ENCODE results near the gene SH2B3. TPM values are rescaled to one million over a fixed set of nuclear protein-coding genes. Genes with fewer than 3 reads are reported as not detected.

The SH2B3 gene
- total and polyA plus RNA-seq, 2 of the 13 experiments (the other 11 are each of a cell fraction or from before 2014, with no cell fraction given), result 6.8 to 6.9 TPM

GRCh38 chr12:111417290-111417689, 11.6 kb downstream of the SH2B3 start:
- no peak for DNase-seq (ENCODE audit: low spot score)
- Histone ChIP-seq H3K79me2 (ENCODE audit: insufficient read depth, low read length) (peaks cover 10% of the 10 kb centered on the region), H4K20me1 (ENCODE audit: insufficient read depth, low read length) (peaks cover 16% of the 10 kb centered on the region; the same call in 1 of the 2 replicates), H3K9ac (ENCODE audit: insufficient read depth, low read depth, low read length) (no peak overlapping the region), H3K4me3 (replicated peaks in 1 of 3; ENCODE audit: insufficient read depth in 1 of 3, low read depth in 2 of 3, low read length in 3 of 3) (no peak overlapping the region), H3K36me3 (replicated peaks in 1 of 2; ENCODE audit: control insufficient read depth in 1 of 2, insufficient read depth in 2 of 2, low read length in 2 of 2) (peaks cover 2 to 38% of the 10 kb centered on the region in 2 experiments; a peak in 3 of 5 replicates), H3K4me1 (ENCODE audit: insufficient read depth, low read length) (no peaks in the 10 kb centered on the region; the same call in 1 of the 2 replicates), H3K4me2 (ENCODE audit: low read depth, low read length) (no peak overlapping the region), H3K27ac (ENCODE audit: extremely low read length, insufficient read depth, low read length) (no peak overlapping the region), H3K27me3 (ENCODE audit: control insufficient read depth in 1 of 2, insufficient read depth in 2 of 2, low read length in 2 of 2) (no peaks in the 10 kb centered on the region), H2AFZ (ENCODE audit: low read length) (no peak overlapping the region), H3K9me3 (ENCODE audit: low read length) (no peaks in the 10 kb centered on the region)
- WGBS (ENCODE audit: low lambda C conversion rate), result 90% methylated on average over 2 of the region's 2 CpGs
- ChIA-PET CTCF (ENCODE audit: low intra/inter-chr PET ratio, low total read pairs) (no interaction called here), POLR2A (no interaction called here)
- ATAC-seq, result no peak
- intact Hi-C loops (cut with micrococcal nuclease; ENCODE audit: unreplicated experiment), result no loop called here
- in situ Hi-C loops (cut with HindIII; ENCODE audit: extremely low pct_ligation_motif_present, low pct_unique_long_range_greater_than_20kb), result no loop called here
- TF ChIP-seq ZNF101 (CRISPR knock-in tag; IDR thresholded peaks at IDR 0.05; ENCODE audit: borderline replicate concordance, low read depth) (no peak), TOE1 (CRISPR knock-in tag; IDR thresholded peaks at IDR 0.05) (no peak), TMF1 (CRISPR knock-in tag; IDR thresholded peaks at IDR 0.05; ENCODE audit: low read depth) (no peak)
- no TSS peak for BruUV-seq (replicated peaks)
- FAIRE-seq, result no peak

DNA sequence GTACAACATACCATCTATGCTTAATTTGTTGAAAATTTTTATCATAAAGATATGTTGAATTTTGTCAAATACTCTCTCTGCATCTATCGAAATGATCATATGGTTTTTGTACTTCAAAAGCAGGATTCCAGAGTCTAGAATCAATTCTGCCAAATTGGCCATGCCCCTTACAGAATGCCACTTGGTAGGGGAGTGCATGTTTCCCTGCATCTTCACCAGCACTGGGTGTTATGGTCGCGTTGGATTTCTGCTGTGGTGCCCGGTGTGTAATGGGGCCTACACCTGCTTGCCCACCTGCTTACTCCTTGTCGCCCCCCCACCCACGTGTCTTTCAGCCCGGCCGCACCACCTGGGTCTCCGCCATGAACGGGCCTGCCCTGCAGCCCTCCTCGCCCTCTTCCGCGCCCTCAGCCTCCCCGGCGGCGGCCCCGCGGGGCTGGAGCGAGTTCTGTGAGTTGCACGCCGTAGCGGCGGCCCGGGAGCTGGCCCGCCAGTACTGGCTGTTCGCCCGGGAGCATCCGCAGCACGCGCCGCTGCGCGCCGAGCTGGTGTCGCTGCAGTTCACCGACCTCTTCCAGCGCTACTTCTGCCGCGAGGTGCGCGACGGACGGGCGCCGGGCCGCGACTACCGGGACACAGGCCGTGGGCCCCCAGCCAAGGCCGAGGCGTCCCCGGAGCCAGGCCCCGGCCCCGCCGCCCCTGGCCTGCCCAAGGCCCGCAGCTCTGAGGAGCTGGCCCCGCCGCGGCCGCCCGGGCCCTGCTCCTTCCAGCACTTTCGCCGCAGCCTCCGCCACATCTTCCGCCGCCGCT, 12.3 kb downstream of the SH2B3 start:
- Histone ChIP-seq H3K27me3 (ENCODE audit: control insufficient read depth in 1 of 2, insufficient read depth in 2 of 2, low read length in 2 of 2) (no peaks in the 10 kb centered on the region), H3K36me3 (replicated peaks in 1 of 2; ENCODE audit: control insufficient read depth in 1 of 2, insufficient read depth in 2 of 2, low read length in 2 of 2) (peaks cover 2 to 38% of the 10 kb centered on the region in 2 experiments; a peak in 3 of 5 replicates), H4K20me1 (ENCODE audit: insufficient read depth, low read length) (peaks cover 16% of the 10 kb centered on the region; the same call in 1 of the 2 replicates), H3K4me3 (replicated peaks in 1 of 3; ENCODE audit: insufficient read depth in 1 of 3, low read depth in 2 of 3, low read length in 3 of 3) (no peak overlapping the region), H3K27ac (ENCODE audit: extremely low read length, insufficient read depth, low read length) (no peak overlapping the region), H3K79me2 (ENCODE audit: insufficient read depth, low read length) (peaks cover 7% of the 10 kb centered on the region), H3K4me2 (ENCODE audit: low read depth, low read length) (no peak overlapping the region), H3K9me3 (ENCODE audit: low read length) (no peaks in the 10 kb centered on the region), H3K4me1 (ENCODE audit: insufficient read depth, low read length) (no peaks in the 10 kb centered on the region; the same call in 1 of the 2 replicates), H3K9ac (ENCODE audit: insufficient read depth, low read depth, low read length) (no peak overlapping the region), H2AFZ (ENCODE audit: low read length) (no peak overlapping the region)
- no TSS peak for BruUV-seq (replicated peaks)
- CTCF ChIA-PET (ENCODE audit: low intra/inter-chr PET ratio, low total read pairs), result no interaction called here
- intact Hi-C loops (cut with micrococcal nuclease; ENCODE audit: unreplicated experiment), result no loop called here
- POLR2A ChIA-PET, result no interaction called here
- ATAC-seq (no peak), FAIRE-seq (no peak), DNase-seq (ENCODE audit: low spot score) (no peak)
- WGBS (ENCODE audit: low lambda C conversion rate), result 99% methylated on average over 65 of the region's 67 CpGs
- in situ Hi-C loops (cut with HindIII; ENCODE audit: extremely low pct_ligation_motif_present, low pct_unique_long_range_greater_than_20kb), result no loop called here
- TF ChIP-seq, protein P1, sequence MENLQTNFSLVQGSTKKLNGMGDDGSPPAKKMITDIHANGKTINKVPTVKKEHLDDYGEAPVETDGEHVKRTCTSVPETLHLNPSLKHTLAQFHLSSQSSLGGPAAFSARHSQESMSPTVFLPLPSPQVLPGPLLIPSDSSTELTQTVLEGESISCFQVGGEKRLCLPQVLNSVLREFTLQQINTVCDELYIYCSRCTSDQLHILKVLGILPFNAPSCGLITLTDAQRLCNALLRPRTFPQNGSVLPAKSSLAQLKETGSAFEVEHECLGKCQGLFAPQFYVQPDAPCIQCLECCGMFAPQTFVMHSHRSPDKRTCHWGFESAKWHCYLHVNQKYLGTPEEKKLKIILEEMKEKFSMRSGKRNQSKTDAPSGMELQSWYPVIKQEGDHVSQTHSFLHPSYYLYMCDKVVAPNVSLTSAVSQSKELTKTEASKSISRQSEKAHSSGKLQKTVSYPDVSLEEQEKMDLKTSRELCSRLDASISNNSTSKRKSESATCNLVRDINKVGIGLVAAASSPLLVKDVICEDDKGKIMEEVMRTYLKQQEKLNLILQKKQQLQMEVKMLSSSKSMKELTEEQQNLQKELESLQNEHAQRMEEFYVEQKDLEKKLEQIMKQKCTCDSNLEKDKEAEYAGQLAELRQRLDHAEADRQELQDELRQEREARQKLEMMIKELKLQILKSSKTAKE (CRISPR knock-in tag; IDR thresholded peaks at IDR 0.05; ENCODE audit: borderline replicate concordance), result no peak
- no peak for TF ChIP-seq ZNF674 (CRISPR knock-in tag; IDR thresholded peaks at IDR 0.05; ENCODE audit: low read depth)
- TF ChIP-seq, protein P2, sequence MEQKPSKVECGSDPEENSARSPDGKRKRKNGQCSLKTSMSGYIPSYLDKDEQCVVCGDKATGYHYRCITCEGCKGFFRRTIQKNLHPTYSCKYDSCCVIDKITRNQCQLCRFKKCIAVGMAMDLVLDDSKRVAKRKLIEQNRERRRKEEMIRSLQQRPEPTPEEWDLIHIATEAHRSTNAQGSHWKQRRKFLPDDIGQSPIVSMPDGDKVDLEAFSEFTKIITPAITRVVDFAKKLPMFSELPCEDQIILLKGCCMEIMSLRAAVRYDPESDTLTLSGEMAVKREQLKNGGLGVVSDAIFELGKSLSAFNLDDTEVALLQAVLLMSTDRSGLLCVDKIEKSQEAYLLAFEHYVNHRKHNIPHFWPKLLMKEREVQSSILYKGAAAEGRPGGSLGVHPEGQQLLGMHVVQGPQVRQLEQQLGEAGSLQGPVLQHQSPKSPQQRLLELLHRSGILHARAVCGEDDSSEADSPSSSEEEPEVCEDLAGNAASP (CRISPR knock-in tag; IDR thresholded peaks at IDR 0.05; ENCODE audit: borderline replicate concordance), result no peak
- no peak for TF ChIP-seq ZBTB25 (CRISPR knock-in tag; IDR thresholded peaks at IDR 0.05)
- TF ChIP-seq ZBTB46 (CRISPR knock-in tag; IDR thresholded peaks at IDR 0.05; ENCODE audit: borderline replicate concordance), result no peak
- no peak for TF ChIP-seq ZNF83 (CRISPR knock-in tag; IDR thresholded peaks at IDR 0.05; ENCODE audit: borderline replicate concordance)
- no peak for TF ChIP-seq BCL6 (CRISPR knock-in tag; IDR thresholded peaks at IDR 0.05)

Measured in HepG2 (cell line).